GM19239 (cell line): Measurements from ENCODE around the gene TMX4.
A peak's percentile ranks its signal among the peaks of the same experiment; 100 is the strongest.

Experiments used
- DNase-seq: peaks from one replicate; pipeline ENCODE4 v3.0.0; 2011; ENCODE audit warnings: low spot score; ENCODE audit not compliant: insufficient read length
- FAIRE-seq: peaks from 2 replicates; lab custom pipeline; 2011; peaks lifted over from hg19 to GRCh38; lab: Jason Lieb, UNC

TMX4 gene

GRCh38 chr20:8020314-8021079 lies 936 bp upstream of the TMX4 start:
- peak; percentile 96 for FAIRE-seq
- DNase-seq = no peak

- no peak for FAIRE-seq
Observed at GRCh38 chr20:8019998-8020247, 362 bp upstream of the TMX4 start.

GRCh38 chr20:8018958-8019245 lies 659 bp downstream of the TMX4 start:
- DNase-seq (peak; percentile 44), FAIRE-seq (no peak)

More at GRCh38 chr20:8019998-8020247, 362 bp upstream of the TMX4 start:
- DNase-seq = no peak

- FAIRE-seq (no peak), DNase-seq (no peak)
Observed at GRCh38 chr20:8012724-8013123, 6.8 kb downstream of the TMX4 start.

GRCh38 chr20:8008733-8009132 lies 10.8 kb downstream of the TMX4 start:
- no peak for DNase-seq
- no peak for FAIRE-seq

GRCh38 chr20:8007490-8007889 lies 12.1 kb downstream of the TMX4 start:
- DNase-seq = no peak
- FAIRE-seq = no peak

GRCh38 chr20:8005575-8006366 lies 13.8 kb downstream of the TMX4 start:
- DNase-seq = no peak
- no peak for FAIRE-seq

- DNase-seq (no peak), FAIRE-seq (no peak)
Observed at GRCh38 chr20:8005033-8005432, 14.5 kb downstream of the TMX4 start.

GRCh38 chr20:8002056-8002455 lies 17.5 kb downstream of the TMX4 start:
- DNase-seq (no peak), FAIRE-seq (no peak)

- no peak for FAIRE-seq
- no peak for DNase-seq
Observed at GRCh38 chr20:8000796-8001195, 18.8 kb downstream of the TMX4 start.

- DNase-seq (no peak), FAIRE-seq (no peak)
Observed at GRCh38 chr20:7996898-7997297, 22.7 kb downstream of the TMX4 start.

GRCh38 chr20:7994809-7995208 lies 24.8 kb downstream of the TMX4 start:
- DNase-seq = no peak
- no peak for FAIRE-seq

GRCh38 chr20:7993703-7994102 lies 25.9 kb downstream of the TMX4 start:
- DNase-seq = no peak
- no peak for FAIRE-seq

GRCh38 chr20:7993238-7993637 lies 26.3 kb downstream of the TMX4 start:
- no peak for FAIRE-seq

GRCh38 chr20:7990385-7990784 lies 29.2 kb downstream of the TMX4 start:
- FAIRE-seq (no peak), DNase-seq (no peak)

More at GRCh38 chr20:7993238-7993637, 26.3 kb downstream of the TMX4 start:
- no peak for DNase-seq

GRCh38 chr20:7989379-7989778 lies 30.2 kb downstream of the TMX4 start:
- no peak for FAIRE-seq

GRCh38 chr20:7985916-7986315 lies 33.6 kb downstream of the TMX4 start:
- no peak for DNase-seq
- no peak for FAIRE-seq

More at GRCh38 chr20:7989379-7989778, 30.2 kb downstream of the TMX4 start:
- DNase-seq = no peak

GRCh38 chr20:7984192-7984591 lies 35.4 kb downstream of the TMX4 start:
- FAIRE-seq = no peak

GRCh38 chr20:7981374-7981773 lies 38.2 kb downstream of the TMX4 start:
- FAIRE-seq (no peak), DNase-seq (no peak)

More at GRCh38 chr20:7984192-7984591, 35.4 kb downstream of the TMX4 start:
- DNase-seq = no peak

- peak; percentile 76 for FAIRE-seq
Observed at GRCh38 chr20:7980332-7981046, 39.1 kb downstream of the TMX4 start.

GRCh38 chr20:7977709-7978108 lies 41.9 kb downstream of the TMX4 start:
- DNase-seq = no peak
- FAIRE-seq = no peak

More at GRCh38 chr20:7980332-7981046, 39.1 kb downstream of the TMX4 start:
- DNase-seq = peak; percentile 6
